Measurements from ENCODE around the gene CD82. TPM values are rescaled to one million over a fixed set of nuclear protein-coding genes. Genes with fewer than 3 reads are reported as not detected.

CD82 gene
- polyA plus RNA-seq, 3 donors, result 40.8 to 89.0 (median 43.0) TPM

GRCh38 chr11:44631831-44632230 is 66.4 kb downstream of the CD82 start:
- H3K27ac Mint-ChIP-seq, result peak overlapping the region in 1 of 7 donors; percentile 12
- no peak overlapping the region for H2AFZ ChIP-seq (ENCODE audit: insufficient read depth, low read depth, low read length, poor library complexity, severe bottlenecking)
- no peak overlapping the region for H3K27ac ChIP-seq (ENCODE audit: low read depth in 1 of 2, low read length in 2 of 2)
- peaks cover 0 to 2% of the 10 kb centered on the region in 2 donors for H3K36me3 Mint-ChIP-seq
- H3K27me3 Mint-ChIP-seq (ENCODE audit: low read depth in 3 of 3), result peaks cover 21 to 25% (median 24%) of the 10 kb centered on the region in 3 donors
- H3K9me3 Mint-ChIP-seq, result no peaks in the 10 kb centered on the region
- 68% methylated on average over 6 of the region's 6 CpGs for WGBS (ENCODE audit: insufficient coverage)
- H3K4me1 Mint-ChIP-seq, result peaks cover 41% of the 10 kb centered on the region
- no peak for DNase-seq
- no peaks in the 10 kb centered on the region for H3K9me3 ChIP-seq (replicated peaks in 1 of 2; ENCODE audit: control insufficient read depth in 1 of 2, insufficient read depth in 1 of 2, low read length in 2 of 2)
- no peaks in the 10 kb centered on the region for H4K20me1 ChIP-seq (ENCODE audit: insufficient read depth, low read length)
- H3K36me3 ChIP-seq (replicated peaks in 1 of 2; ENCODE audit: control insufficient read depth in 1 of 2, insufficient read depth in 2 of 2, low read length in 2 of 2), result no peaks in the 10 kb centered on the region
- H3K9ac ChIP-seq (ENCODE audit: insufficient read depth, low read length, poor library complexity, severe bottlenecking), result no peak overlapping the region
- no peak for TF ChIP-seq CTCF (IDR thresholded peaks at IDR 0.05)
- no peak overlapping the region for H3K4me3 ChIP-seq (replicated peaks in 1 of 3; ENCODE audit: low read depth in 2 of 3, low read length in 3 of 3)
- H3K4me1 ChIP-seq (ENCODE audit: control insufficient read depth in 1 of 2, insufficient read depth in 2 of 2, low read length in 2 of 2), result peaks cover 4 to 6% of the 10 kb centered on the region in 2 donors
- no peak overlapping the region for H3K4me3 Mint-ChIP-seq
- no peaks in the 10 kb centered on the region for H3K79me2 ChIP-seq (ENCODE audit: insufficient read depth, low read length)
- H3K27me3 ChIP-seq (ENCODE audit: control insufficient read depth in 2 of 2, insufficient read depth in 2 of 2, low read length in 2 of 2), result no peaks in the 10 kb centered on the region
- intact Hi-C loops (cut with micrococcal nuclease), result no loop called here
- H3K4me2 ChIP-seq (replicated peaks; ENCODE audit: extremely low read depth, low read length, poor library complexity, severe bottlenecking), result no peak overlapping the region

- Histone ChIP-seq H3K79me2 (ENCODE audit: insufficient read depth, low read length) (no peaks in the 10 kb centered on the region), H3K4me2 (replicated peaks; ENCODE audit: extremely low read depth, low read length, poor library complexity, severe bottlenecking) (no peak overlapping the region), H3K4me1 (ENCODE audit: control insufficient read depth in 1 of 2, insufficient read depth in 2 of 2, low read length in 2 of 2) (peaks cover 9 to 12% of the 10 kb centered on the region in 2 donors), H3K9me3 (replicated peaks in 1 of 2; ENCODE audit: control insufficient read depth in 1 of 2, insufficient read depth in 1 of 2, low read length in 2 of 2) (no peaks in the 10 kb centered on the region), H2AFZ (ENCODE audit: insufficient read depth, low read depth, low read length, poor library complexity, severe bottlenecking) (no peak overlapping the region), H3K4me3 (replicated peaks in 1 of 3; ENCODE audit: low read depth in 2 of 3, low read length in 3 of 3) (no peak overlapping the region), H3K36me3 (replicated peaks in 1 of 2; ENCODE audit: control insufficient read depth in 1 of 2, insufficient read depth in 2 of 2, low read length in 2 of 2) (no peaks in the 10 kb centered on the region), H3K27me3 (ENCODE audit: control insufficient read depth in 2 of 2, insufficient read depth in 2 of 2, low read length in 2 of 2) (no peaks in the 10 kb centered on the region), H3K9ac (ENCODE audit: insufficient read depth, low read length, poor library complexity, severe bottlenecking) (no peak overlapping the region), H3K27ac (ENCODE audit: low read depth in 1 of 2, low read length in 2 of 2) (no peak overlapping the region), H4K20me1 (ENCODE audit: insufficient read depth, low read length) (no peaks in the 10 kb centered on the region)
- no peak overlapping the region for H3K4me3 Mint-ChIP-seq
- intact Hi-C loops (cut with micrococcal nuclease), result no loop called here
- H3K4me1 Mint-ChIP-seq, result peaks cover 45% of the 10 kb centered on the region
- TF ChIP-seq CTCF (IDR thresholded peaks at IDR 0.05), result peak; percentile 63
- peak in 2 of 3 donors; percentile 21 to 49 for DNase-seq
- H3K9me3 Mint-ChIP-seq, result no peaks in the 10 kb centered on the region
- H3K27ac Mint-ChIP-seq, result no peak overlapping the region
- H3K36me3 Mint-ChIP-seq, result peaks cover 0 to 2% of the 10 kb centered on the region in 2 donors
- peaks cover 17 to 24% (median 21%) of the 10 kb centered on the region in 3 donors for H3K27me3 Mint-ChIP-seq (ENCODE audit: low read depth in 3 of 3)
- WGBS (ENCODE audit: insufficient coverage), result 30% methylated on average over 5 of the region's 10 CpGs
These were observed 67.1 kb downstream of the CD82 start for GRCh38 chr11:44632466-44633123.

Measured in CD14-positive monocyte (primary cell).